SHP77 treated with DMSO at 0.1 percent for 48 hours (cell line): ENCODE results near the gene KRT6C.
"Not testable (repeated sequence)": the region's sequence is repeated elsewhere in the genome, so short reads cannot be mapped to it uniquely, and the experiment has no call there.

Source experiments
- DNase-seq: peaks from one replicate; lab custom pipeline; 2025; lab: John Stamatoyannopoulos, UW

The KRT6C gene

DNA sequence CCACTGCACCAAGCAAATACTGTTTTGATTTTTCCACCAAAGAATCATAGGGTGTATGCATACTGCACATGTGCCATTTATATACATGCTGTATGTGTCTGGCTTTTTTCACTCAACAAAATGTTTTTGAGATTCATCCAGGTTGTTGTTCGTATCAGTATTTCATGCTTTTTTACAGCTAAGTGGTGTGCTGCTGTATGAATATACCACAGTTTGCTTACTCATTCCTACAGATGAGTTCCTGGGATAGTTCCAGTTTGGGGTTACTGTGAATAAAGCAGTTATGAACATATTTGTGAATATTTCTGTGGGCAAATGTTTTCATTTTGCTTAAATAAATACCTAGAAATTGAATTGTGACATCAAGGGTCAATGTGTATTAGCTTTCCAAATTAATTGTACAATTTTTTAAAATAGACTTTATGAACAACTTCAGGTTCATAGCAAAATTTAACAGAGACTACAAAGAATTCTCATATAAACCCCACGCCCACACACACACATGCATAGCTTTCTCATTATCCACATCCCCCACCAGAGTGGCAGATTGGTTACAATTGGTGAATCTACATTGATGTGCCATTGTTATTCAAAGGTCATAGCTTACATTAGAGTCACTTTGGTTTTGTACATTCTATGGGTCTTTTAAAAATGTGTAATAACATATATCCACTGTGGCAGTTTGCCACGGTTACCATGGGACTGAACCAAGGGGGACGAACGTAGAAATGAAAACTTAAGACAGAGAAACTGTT lies 26.4 kb upstream of the KRT6C start:
- DNase-seq = no peak

GRCh38 chr12:52498946-52499345 lies 25.3 kb upstream of the KRT6C start:
- no peak for DNase-seq

DNA sequence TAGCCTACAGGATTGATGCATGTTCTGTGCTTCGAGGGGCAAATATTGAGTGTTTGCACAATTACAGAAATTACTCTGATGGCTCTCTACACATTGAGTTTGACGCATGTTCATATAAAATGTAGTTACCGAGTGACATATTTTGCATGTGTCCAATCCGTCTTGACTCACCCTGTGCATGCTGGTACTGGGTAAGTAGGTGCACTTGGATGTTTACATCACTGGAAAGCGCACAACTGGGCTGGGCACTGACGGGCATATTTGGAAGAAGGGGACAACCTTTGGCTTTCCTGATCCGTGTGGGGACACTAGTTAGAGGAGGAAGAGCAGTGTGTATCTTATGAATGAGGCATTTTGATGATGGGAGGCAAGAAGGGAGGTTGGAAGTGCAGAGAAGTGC lies 24.4 kb upstream of the KRT6C start:
- no peak for DNase-seq

DNA sequence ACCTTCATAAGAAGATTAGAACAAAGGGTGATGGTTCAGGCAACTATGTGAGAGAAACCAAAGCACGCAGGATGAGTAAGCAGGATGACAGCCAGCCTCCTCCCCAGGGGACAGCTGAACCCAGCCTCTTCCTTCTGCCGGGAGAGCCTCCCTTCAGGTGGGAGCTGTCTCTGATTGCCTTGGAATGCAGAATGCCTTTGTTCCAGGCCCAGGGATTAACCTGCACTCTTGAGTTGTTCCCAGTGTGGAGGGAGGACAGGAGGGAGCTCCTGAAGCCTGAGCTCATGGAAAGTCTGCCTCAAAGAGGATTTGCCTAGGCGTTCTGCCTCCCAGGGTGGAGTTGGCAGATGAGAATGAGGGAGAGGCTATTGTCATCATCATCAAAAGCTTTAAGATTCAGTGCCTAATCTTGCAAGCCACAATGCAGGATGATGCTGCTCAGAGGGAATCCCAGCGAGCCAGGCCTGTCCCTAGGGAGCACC lies 23.0 kb upstream of the KRT6C start:
- no peak for DNase-seq

DNA sequence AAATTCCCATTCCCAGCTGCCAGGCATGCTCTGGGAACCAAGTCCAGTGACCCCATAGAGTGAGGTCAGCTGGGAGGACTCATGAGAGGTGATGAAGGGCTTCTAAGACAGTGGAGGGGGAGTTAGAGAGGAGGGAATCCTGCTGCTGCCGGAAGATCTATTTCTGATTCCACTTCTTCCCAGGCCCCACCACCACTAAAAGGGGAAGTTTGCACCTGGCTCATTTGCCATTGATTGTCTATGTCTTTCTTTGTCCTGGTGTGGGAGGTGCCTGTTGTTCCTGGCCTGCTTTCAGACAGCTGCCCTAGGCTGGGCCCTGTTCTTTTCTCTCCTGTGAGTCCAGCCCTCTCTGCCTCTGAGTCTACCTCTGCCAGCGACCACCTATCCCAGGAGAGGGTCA lies 22.4 kb upstream of the KRT6C start:
- DNase-seq = no peak

DNA sequence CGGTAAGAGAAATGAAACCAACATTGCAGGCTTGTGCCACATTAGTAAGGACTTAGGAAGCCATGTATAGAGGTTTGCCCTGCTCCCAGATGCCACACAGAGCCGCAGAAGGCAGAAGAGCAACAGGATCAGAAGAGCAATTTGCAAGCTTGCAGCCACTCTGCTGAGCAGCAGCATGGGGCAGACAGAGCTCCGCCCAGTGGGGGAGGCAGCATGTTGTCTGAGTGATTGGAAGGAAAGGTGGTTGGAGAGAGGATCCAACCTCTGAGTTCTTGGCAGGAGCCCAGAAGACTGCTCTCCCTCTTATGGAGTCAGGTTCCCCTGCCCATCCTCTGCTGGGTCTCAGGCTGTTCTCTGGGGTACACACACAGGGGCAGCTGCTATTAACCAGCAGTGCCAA lies 21.8 kb upstream of the KRT6C start:
- no peak for DNase-seq

DNA sequence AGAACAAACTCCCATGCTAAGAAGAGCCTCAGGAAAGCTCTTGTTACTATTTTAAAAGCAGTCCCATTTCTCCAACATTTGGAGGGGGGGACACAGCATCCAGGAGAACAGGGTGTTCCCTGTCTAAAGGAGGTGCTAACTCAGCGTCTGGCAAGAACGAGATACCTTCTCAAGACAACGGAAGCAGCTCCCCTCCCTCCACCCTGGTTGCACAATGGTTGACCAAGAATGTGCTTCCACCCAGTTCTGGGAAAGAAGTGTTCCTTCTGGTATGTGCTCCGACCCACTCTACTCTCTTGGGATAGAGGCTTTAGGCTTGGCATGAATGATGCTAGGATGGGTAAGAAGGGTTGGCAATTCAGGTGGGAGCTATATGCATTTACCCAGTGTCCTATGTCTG lies 20.9 kb upstream of the KRT6C start:
- no peak for DNase-seq

GRCh38 chr12:52494100-52494499 lies 20.5 kb upstream of the KRT6C start:
- no peak for DNase-seq

GRCh38 chr12:52493172-52493571 lies 19.6 kb upstream of the KRT6C start, which contains the start of gene KRT6A:
KRT6A (minus strand) TSS chr12:52493257; CDS start chr12:52493188, 69 bp downstream.
- DNase-seq = no peak

- not testable (repeated sequence) for DNase-seq
Measured at GRCh38 chr12:52492405-52492804, 18.8 kb upstream of the KRT6C start.

DNA sequence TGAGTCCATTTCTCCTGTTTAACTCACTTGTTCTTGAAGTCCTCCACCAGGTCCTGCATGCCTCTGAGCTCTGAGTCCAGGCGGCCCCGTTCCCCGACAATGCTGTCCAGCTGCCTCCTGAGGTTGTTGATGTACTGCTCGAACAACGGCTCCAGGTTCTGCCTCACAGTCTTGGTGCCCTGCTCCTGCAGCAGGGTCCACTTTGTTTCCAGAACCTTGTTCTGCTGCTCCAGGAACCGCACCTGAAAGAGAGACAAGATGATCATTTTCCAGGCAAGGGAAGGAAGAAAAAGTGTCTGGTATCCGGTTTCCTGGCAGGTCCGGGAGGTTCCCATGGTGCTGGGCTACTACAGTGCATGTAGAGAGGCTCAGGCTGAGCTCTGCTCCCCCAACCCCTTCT lies 17.9 kb upstream of the KRT6C start:
- not testable (repeated sequence) for DNase-seq

- no peak for DNase-seq
Measured at GRCh38 chr12:52488736-52489135, 15.1 kb upstream of the KRT6C start.

GRCh38 chr12:52487744-52488443 lies 14.3 kb upstream of the KRT6C start:
- DNase-seq = not testable (repeated sequence)

GRCh38 chr12:52487211-52487610 lies 13.6 kb upstream of the KRT6C start:
- DNase-seq = no peak

- no peak for DNase-seq
Measured at GRCh38 chr12:52486166-52487105, 12.8 kb upstream of the KRT6C start.

GRCh38 chr12:52480073-52480472 lies 6.5 kb upstream of the KRT6C start:
- no peak for DNase-seq

DNA sequence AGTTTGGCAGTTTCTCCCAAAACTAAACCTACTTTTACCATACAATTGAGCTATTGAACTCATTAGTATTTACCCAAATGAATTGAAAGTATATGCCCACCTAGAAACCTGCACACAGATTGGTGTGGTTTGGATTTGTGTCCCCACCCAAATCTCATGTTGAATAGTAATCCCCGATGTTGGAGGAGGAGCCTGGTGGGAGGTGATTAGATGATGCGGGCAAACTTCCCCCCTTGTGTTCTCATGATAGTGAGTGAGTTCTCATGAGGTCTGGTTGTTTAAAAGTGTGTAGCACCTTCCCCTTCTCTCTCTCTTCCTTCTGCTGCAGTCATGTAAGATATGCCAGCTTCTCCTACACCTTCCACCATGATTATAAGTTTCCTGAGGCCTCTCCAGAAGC lies 4.0 kb upstream of the KRT6C start:
- DNase-seq = no peak

- no peak for DNase-seq
Measured at GRCh38 chr12:52474212-52474611, 607 bp upstream of the KRT6C start.

DNA sequence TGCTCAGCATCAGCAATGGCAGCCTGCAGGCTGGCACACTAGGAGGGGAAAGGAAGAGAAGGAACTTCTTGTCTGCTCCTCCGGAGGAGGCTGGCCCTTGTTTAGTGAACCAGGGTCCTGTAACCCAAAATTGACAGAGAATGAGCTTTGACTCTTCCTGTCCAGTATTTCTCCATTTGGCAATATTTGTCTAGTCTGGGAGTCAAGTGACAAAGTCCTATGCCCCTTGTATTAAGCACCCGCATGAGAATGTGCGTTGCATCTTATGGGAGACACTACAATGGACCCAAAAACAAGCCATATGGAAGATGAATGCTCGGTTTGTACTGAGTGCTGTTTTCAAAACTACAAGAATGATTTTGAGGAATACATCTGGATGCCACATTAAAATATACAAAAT lies 3.8 kb downstream of the KRT6C start:
- no peak for DNase-seq

- DNase-seq = no peak
Measured at GRCh38 chr12:52464897-52465296, 8.7 kb downstream of the KRT6C start.

GRCh38 chr12:52461693-52462092 lies 11.9 kb downstream of the KRT6C start:
- no peak for DNase-seq

- no peak for DNase-seq
Measured at GRCh38 chr12:52458861-52459260, 14.7 kb downstream of the KRT6C start.
